Fibroblast of the aortic adventitia (primary cell): ENCODE data around the gene ZBTB18. TPM values are rescaled to one million over a fixed set of nuclear protein-coding genes. Genes with fewer than 3 reads are reported as not detected.

Experiments
- DNase-seq: peaks from one replicate; pipeline ENCODE4 v3.0.0-alpha.2; 2010; ENCODE audit warnings: low read depth
- H3K4me3 ChIP-seq: 2 replicates; pipeline ENCODE4 v1.5.1; 2011; ENCODE audit warnings: low read depth, mild to moderate bottlenecking, control low read depth, low read length, moderate library complexity
- CTCF ChIP-seq: IDR thresholded peaks from 2 replicates; pipeline ENCODE4 v1.5.1; 2011; ENCODE audit warnings: mild to moderate bottlenecking, low read length, control low read depth, inconsistent platforms; ENCODE audit not compliant: insufficient read depth
- total RNA-seq: library from RNA; depleted of rRNA; stranded (reverse); fragments of >200 nt; gene quantifications from 2 replicates; pipeline ENCODE4 v1.2.3, GENCODE V29; 2012; ENCODE audit warnings: low replicate concordance

ZBTB18 gene
- total RNA-seq, 1 donor = 2.9 TPM

DNA sequence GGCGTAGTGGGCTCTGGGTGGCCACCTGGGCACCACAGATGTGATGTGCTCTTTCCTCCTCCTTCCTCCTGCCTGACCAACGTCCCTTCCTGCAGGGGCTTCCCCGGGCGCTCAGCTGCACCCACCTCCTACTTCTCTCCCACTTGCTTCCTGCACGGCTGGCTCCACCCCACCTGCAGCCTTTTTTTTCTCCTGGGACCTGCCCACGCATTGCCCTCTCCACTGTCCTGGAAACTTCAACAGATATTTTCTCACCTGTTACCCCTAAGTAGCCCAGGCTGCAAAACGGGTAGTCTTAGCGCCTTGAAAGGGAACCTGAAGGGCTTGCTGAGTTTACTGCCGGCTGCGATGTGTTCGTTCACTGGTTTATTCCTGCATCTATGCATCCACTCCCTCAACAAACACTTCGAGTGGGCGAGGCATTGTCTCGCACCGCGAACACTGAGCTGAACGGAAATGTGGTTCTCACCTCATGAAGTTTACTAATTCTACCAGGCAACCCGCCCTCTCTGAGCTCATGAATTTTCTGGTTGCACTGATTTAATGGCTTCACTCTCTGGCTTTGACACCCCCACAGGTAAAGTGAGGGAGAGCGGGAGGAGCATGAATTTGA is 23.6 kb downstream of the ZBTB18 start:
- no peak for DNase-seq
- TF ChIP-seq CTCF = no peak
- H3K4me3 ChIP-seq = no peak overlapping the region

GRCh38 chr1:244075247-244075722 is 24.2 kb downstream of the ZBTB18 start:
- DNase-seq = no peak
- H3K4me3 ChIP-seq = no peak overlapping the region
- TF ChIP-seq CTCF = no peak

DNA sequence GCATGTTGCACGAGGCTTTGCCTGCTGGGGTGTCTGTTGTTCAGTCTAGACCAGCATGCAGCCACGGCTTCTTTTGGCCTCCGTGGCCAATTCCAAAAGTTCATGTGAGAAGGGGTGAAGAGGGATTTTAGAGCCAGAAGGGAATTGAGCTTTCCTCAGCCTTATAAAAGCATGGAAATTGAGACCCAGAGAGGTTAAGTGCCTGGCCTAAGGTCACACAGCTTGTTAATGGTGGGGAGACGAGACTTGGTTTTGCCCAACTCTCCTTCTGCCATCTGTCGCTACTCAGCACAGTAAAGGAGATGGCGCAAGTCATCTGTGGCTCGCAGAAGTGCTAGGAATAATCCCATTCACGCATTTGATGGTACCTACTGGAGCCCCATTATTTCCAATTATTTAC is 25.7 kb downstream of the ZBTB18 start:
- no peak for DNase-seq
- no peak for TF ChIP-seq CTCF
- H3K4me3 ChIP-seq = no peak overlapping the region

DNA sequence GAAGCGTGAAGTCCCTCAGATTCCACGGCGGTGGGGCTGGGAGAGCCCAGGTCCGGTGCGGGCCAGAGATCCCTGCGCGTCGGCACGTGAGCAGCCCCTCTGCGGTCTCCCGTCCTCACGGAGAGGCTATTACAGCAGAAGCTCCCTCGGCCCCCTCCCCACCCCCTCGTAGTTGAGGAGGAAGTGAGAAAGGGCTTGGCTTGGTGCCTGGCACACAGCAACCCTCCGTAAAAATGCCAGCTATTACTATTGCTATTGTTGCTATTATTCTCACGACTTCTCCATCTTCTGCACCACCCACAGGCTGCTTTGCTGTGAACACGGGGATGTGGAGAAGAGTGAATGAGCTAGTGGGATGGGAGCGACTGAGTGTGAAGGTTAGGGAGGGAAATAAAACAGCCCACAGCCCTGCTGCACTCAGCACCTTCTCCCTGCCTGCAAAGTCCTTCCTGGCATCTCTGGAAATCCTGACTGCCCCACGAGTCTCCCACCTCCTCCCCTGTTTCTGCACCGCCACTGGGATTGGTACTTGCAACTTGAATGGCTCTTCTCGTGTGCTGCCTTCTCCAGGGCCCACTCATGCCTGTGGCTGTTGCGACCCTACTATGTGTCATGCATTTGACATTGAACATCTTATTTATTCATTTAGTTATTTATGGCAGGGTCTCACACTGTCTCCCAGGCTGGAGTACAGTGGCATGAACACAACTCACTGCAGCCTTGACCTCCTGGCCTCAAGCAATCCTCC is 26.6 kb downstream of the ZBTB18 start:
- TF ChIP-seq CTCF = no peak
- DNase-seq = no peak
- no peak overlapping the region for H3K4me3 ChIP-seq

GRCh38 chr1:244080343-244080929 is 29.4 kb downstream of the ZBTB18 start:
- TF ChIP-seq CTCF = no peak
- H3K4me3 ChIP-seq = no peak overlapping the region
- no peak for DNase-seq

- DNase-seq = no peak
- no peak overlapping the region for H3K4me3 ChIP-seq
- TF ChIP-seq CTCF = no peak
These were observed 31.9 kb downstream of the ZBTB18 start for GRCh38 chr1:244082969-244083368.
